ENCODE results near the gene YIF1A. TPM values are rescaled to one million over a fixed set of nuclear protein-coding genes. Genes with fewer than 3 reads are reported as not detected.
A peak's percentile ranks its signal among the peaks of the same experiment; 100 is the strongest.

Gene YIF1A
- total RNA-seq, 1 donor, result 182 TPM

DNA sequence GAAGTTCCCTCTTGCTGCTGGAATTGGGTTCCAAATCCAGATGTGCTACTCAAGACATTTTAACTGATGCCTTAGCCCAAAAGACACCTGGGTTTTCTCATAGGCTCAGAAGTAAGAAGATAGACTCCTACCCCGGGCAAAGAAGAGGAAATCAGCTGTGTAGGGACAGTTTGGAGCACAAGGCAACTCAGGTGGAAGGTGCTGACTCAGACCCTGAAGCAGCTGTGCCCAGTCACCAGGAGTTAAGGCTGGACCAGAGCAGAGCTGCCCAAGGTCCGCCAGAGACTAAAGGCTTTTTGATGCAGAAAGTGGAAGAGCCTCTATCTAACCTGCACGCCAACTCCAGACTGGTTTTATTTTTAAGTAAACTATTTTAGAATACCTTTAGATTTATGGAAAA is 41.1 kb downstream of the YIF1A start:
- Histone ChIP-seq H3K4me2 (ENCODE audit: insufficient read depth, low read length) (no peak overlapping the region), H3K79me2 (ENCODE audit: insufficient read depth, low read length) (no peaks in the 10 kb centered on the region), H3K27ac (ENCODE audit: low read depth, low read length) (no peak overlapping the region), H3K4me1 (ENCODE audit: insufficient read depth, low read length) (no peaks in the 10 kb centered on the region), H3K4me3 (ENCODE audit: insufficient read depth, low read length) (no peak overlapping the region), H4K20me1 (ENCODE audit: insufficient read depth, low read length) (no peaks in the 10 kb centered on the region), H3K27me3 (ENCODE audit: insufficient read depth, low read length) (no peaks in the 10 kb centered on the region), H3K9me3 (ENCODE audit: low read depth, low read length) (no peaks in the 10 kb centered on the region), H3K36me3 (ENCODE audit: insufficient read depth, low read length) (peaks cover 20% of the 10 kb centered on the region), H2AFZ (ENCODE audit: low read length) (no peak overlapping the region)
- TF ChIP-seq, protein P1, sequence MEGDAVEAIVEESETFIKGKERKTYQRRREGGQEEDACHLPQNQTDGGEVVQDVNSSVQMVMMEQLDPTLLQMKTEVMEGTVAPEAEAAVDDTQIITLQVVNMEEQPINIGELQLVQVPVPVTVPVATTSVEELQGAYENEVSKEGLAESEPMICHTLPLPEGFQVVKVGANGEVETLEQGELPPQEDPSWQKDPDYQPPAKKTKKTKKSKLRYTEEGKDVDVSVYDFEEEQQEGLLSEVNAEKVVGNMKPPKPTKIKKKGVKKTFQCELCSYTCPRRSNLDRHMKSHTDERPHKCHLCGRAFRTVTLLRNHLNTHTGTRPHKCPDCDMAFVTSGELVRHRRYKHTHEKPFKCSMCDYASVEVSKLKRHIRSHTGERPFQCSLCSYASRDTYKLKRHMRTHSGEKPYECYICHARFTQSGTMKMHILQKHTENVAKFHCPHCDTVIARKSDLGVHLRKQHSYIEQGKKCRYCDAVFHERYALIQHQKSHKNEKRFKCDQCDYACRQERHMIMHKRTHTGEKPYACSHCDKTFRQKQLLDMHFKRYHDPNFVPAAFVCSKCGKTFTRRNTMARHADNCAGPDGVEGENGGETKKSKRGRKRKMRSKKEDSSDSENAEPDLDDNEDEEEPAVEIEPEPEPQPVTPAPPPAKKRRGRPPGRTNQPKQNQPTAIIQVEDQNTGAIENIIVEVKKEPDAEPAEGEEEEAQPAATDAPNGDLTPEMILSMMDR (IDR thresholded peaks at IDR 0.05; ENCODE audit: extremely low read depth, low read depth, low read length), result no peak
- peak; percentile 61 for DNase-seq (ENCODE audit: insufficient read length, low spot score, missing footprints)

DNA sequence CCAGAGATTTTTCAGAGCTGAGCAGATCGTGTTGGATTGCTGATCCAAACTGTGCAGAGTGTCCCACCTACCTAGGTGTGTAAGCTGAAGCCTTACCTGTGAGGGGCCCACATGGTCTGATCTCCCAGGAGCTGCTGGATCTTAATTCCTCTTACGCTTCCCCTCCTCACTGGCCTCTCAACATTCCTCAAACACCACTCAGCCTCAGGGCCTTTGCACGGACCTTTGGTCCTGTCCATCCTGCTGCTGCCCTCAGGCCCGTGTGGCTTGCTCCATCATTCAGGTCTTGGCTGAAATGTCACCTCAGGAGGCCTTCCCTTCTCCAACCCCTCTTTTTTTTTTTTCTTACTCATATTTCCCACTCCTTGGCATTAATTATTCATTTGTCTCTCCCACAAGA is 41.6 kb downstream of the YIF1A start:
- H3K27me3 ChIP-seq (ENCODE audit: insufficient read depth, low read length), result no peaks in the 10 kb centered on the region
- no peaks in the 10 kb centered on the region for H3K79me2 ChIP-seq (ENCODE audit: insufficient read depth, low read length)
- H3K4me3 ChIP-seq (ENCODE audit: insufficient read depth, low read length), result no peak overlapping the region
- H3K27ac ChIP-seq (ENCODE audit: low read depth, low read length), result no peak overlapping the region
- H2AFZ ChIP-seq (ENCODE audit: low read length), result no peak overlapping the region
- H3K4me1 ChIP-seq (ENCODE audit: insufficient read depth, low read length), result no peaks in the 10 kb centered on the region
- H4K20me1 ChIP-seq (ENCODE audit: insufficient read depth, low read length), result no peaks in the 10 kb centered on the region
- DNase-seq (ENCODE audit: insufficient read length, low spot score, missing footprints), result peak; percentile 26
- H3K4me2 ChIP-seq (ENCODE audit: insufficient read depth, low read length), result no peak overlapping the region
- TF ChIP-seq, protein P1 (IDR thresholded peaks at IDR 0.05; ENCODE audit: extremely low read depth, low read depth, low read length), result no peak
- no peaks in the 10 kb centered on the region for H3K9me3 ChIP-seq (ENCODE audit: low read depth, low read length)
- peaks cover 25% of the 10 kb centered on the region for H3K36me3 ChIP-seq (ENCODE audit: insufficient read depth, low read length)

DNA sequence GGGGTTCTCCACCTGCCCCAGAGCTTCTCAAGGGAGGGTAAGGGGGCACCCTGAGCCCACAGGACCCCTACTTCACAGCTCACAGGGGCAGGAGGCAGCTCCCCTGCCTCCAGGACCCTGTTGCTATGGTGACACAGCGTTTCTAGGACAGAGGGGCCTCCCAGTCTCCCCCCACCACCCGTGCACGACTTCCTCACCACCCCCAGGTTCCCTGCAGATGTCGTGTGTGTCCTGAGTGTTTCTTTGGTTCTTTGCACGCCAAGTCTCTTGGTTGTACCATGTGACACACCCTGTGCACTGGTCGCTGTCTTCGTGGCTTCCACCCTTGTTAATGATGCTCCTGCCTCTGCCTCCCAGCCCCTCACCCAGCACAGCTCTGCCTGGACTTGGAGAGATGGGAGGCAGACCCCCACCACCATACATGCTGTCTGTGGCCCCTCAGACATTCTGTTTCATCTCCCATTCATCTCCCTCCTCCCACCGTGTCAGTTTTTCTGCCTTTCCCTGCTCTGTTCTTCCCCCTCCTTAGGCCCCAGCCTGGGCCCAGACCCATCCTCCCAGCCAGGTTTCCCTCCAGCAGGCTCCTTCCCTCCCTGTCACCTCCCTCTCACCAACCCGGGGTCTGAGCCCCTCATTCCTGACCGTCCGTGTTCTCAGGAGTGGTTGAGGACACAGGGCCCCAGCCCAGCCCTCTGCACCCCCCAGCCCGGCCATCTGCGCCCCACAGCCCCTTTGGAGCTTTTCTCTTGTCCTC is 45.0 kb downstream of the YIF1A start:
- TF ChIP-seq, protein P1 (IDR thresholded peaks at IDR 0.05; ENCODE audit: extremely low read depth, low read depth, low read length), result no peak
- no peak overlapping the region for H3K4me3 ChIP-seq (ENCODE audit: insufficient read depth, low read length)

DNA sequence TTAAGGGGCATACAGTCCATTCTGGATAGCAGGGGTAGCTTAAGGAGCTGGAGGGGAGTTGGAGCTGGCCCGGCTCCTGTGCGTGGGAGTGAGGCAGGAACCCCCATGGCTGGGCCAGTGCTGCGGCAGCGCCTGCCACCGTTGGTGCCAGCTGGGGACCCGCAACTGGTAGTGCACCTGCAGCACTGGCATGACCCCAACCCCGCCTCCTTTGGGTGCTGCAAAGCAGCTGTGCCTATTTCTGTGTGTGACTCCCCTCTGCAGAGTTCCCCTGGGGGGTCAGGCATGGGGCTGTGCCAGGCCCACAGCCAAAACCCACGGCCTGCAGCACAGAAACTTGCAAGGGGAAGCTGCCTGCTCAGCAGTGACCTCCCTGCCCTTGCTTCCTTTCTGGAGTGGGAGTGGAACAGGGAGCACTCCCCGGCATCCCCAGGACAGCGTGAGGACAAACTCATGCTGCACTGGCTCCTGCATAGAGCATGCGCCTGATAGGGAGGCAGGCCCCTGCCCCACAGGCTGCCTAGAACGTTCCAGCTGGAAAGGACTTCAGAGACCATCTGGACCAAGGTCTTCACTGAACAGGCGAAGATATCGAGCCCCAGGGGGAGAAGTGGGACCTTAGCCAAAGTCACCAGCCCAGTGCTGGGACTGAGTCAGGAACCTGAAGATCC is 46.7 kb downstream of the YIF1A start:
- peak; percentile 73 for DNase-seq (ENCODE audit: insufficient read length, low spot score, missing footprints)
- H3K9me3 ChIP-seq (ENCODE audit: low read depth, low read length), result no peaks in the 10 kb centered on the region
- no peak overlapping the region for H3K27ac ChIP-seq (ENCODE audit: low read depth, low read length)
- no peak overlapping the region for H3K4me3 ChIP-seq (ENCODE audit: insufficient read depth, low read length)
- no peaks in the 10 kb centered on the region for H3K27me3 ChIP-seq (ENCODE audit: insufficient read depth, low read length)
- TF ChIP-seq, protein P1 (IDR thresholded peaks at IDR 0.05; ENCODE audit: extremely low read depth, low read depth, low read length), result no peak
- H2AFZ ChIP-seq (ENCODE audit: low read length), result no peak overlapping the region
- peaks cover 40% of the 10 kb centered on the region for H3K36me3 ChIP-seq (ENCODE audit: insufficient read depth, low read length)
- H4K20me1 ChIP-seq (ENCODE audit: insufficient read depth, low read length), result no peaks in the 10 kb centered on the region
- H3K4me1 ChIP-seq (ENCODE audit: insufficient read depth, low read length), result no peaks in the 10 kb centered on the region
- no peak overlapping the region for H3K4me2 ChIP-seq (ENCODE audit: insufficient read depth, low read length)
- no peaks in the 10 kb centered on the region for H3K79me2 ChIP-seq (ENCODE audit: insufficient read depth, low read length)

More for the DNA sequence above, 45.0 kb downstream of the YIF1A start:
- Histone ChIP-seq H4K20me1 (ENCODE audit: insufficient read depth, low read length) (no peaks in the 10 kb centered on the region), H3K79me2 (ENCODE audit: insufficient read depth, low read length) (no peaks in the 10 kb centered on the region), H3K27me3 (ENCODE audit: insufficient read depth, low read length) (no peaks in the 10 kb centered on the region), H3K4me2 (ENCODE audit: insufficient read depth, low read length) (no peak overlapping the region), H3K4me1 (ENCODE audit: insufficient read depth, low read length) (no peaks in the 10 kb centered on the region), H3K9me3 (ENCODE audit: low read depth, low read length) (no peaks in the 10 kb centered on the region), H3K27ac (ENCODE audit: low read depth, low read length) (no peak overlapping the region), H3K36me3 (ENCODE audit: insufficient read depth, low read length) (peaks cover 42% of the 10 kb centered on the region), H2AFZ (ENCODE audit: low read length) (no peak overlapping the region)
- peak; percentile 81 for DNase-seq (ENCODE audit: insufficient read length, low spot score, missing footprints)
